Body of pancreas (tissue), 4 donors: ENCODE results near the gene CFAP57.

Source experiments
- POLR2A ChIP-seq, 3 donors: fragments of 450-650 bp; IDR thresholded peaks; one replicate each; pipeline ENCODE4 v1.6.1; 2016; ENCODE audit warnings: antibody characterized with exemption in 3 of 3, mild to moderate bottlenecking in 2 of 3
- TF ChIP-seq, protein P1 (sequence below), 7 experiments: fragments of 450-650 bp in 4 of 7; fragments of 200-600 bp in 3 of 7; sonication (generic) in 3 of 7; IDR thresholded peaks; one replicate each; pipeline ENCODE4 v1.5.1; 2016 to 2019; ENCODE audit warnings: antibody characterized with exemption in 7 of 7

DNA sequence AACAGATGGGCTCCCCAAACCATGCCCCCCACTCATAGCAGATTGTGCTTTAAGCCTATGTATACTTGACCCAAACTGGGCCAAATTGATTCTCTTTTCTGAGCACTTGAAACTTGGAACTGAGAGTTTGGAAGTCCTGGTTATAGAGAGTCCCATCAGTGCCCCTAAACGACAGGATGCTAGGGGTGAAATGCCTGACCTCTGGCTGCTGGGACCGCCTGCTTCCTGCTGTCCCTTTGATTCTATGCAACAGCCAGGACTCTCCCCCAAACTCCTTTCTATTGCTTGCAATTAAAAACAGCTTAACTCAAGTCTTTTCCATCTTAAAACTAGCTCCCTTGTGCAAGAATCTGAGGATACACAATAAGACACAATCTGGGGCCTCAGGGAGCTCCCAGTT is 108.6 kb downstream of the CFAP57 start:
- TF ChIP-seq, protein P1, sequence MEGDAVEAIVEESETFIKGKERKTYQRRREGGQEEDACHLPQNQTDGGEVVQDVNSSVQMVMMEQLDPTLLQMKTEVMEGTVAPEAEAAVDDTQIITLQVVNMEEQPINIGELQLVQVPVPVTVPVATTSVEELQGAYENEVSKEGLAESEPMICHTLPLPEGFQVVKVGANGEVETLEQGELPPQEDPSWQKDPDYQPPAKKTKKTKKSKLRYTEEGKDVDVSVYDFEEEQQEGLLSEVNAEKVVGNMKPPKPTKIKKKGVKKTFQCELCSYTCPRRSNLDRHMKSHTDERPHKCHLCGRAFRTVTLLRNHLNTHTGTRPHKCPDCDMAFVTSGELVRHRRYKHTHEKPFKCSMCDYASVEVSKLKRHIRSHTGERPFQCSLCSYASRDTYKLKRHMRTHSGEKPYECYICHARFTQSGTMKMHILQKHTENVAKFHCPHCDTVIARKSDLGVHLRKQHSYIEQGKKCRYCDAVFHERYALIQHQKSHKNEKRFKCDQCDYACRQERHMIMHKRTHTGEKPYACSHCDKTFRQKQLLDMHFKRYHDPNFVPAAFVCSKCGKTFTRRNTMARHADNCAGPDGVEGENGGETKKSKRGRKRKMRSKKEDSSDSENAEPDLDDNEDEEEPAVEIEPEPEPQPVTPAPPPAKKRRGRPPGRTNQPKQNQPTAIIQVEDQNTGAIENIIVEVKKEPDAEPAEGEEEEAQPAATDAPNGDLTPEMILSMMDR (IDR thresholded peaks at IDR 0.05): no peak
- no peak for TF ChIP-seq POLR2A (IDR thresholded peaks at IDR 0.05)
